GM18951 (cell line): ENCODE data around the gene TEKT5.
"Not testable (repeated sequence)": the region's sequence is repeated elsewhere in the genome, so short reads cannot be mapped to it uniquely, and the experiment has no call there.

Experiments
- POLR2A ChIP-seq: IDR thresholded peaks from 4 replicates; pipeline ENCODE4 v1.6.1; 2011; ENCODE audit warnings: mild to moderate bottlenecking; ENCODE audit not compliant: insufficient read length, insufficient read depth; ENCODE audit errors: extremely low read depth
- in situ Hi-C: fragments of 300-500 bp; cut with MboI; formaldehyde crosslinking; loops from one replicate; pipeline ENCODE4 v1.12.0; 2022; ENCODE audit warnings: low sequenced_read_pairs, mixed read lengths, inconsistent platforms; ENCODE audit not compliant: unreplicated experiment

Gene TEKT5

GRCh38 chr16:10644092-10644491, 50.6 kb downstream of the TEKT5 start:
- in situ Hi-C loops: no loop called here
- TF ChIP-seq POLR2A: no peak

- TF ChIP-seq POLR2A: no peak
- in situ Hi-C loops: no loop called here
Measured at GRCh38 chr16:10642964-10643363, 51.8 kb downstream of the TEKT5 start.

GRCh38 chr16:10641953-10642949, 52.5 kb downstream of the TEKT5 start:
- TF ChIP-seq POLR2A: no peak
- in situ Hi-C loops: no loop called here

GRCh38 chr16:10641555-10641952, 53.2 kb downstream of the TEKT5 start:
- no peak for TF ChIP-seq POLR2A
- in situ Hi-C loops: no loop called here

- in situ Hi-C loops: no loop called here
Measured at GRCh38 chr16:10640934-10641333, 53.8 kb downstream of the TEKT5 start.

GRCh38 chr16:10638101-10638500, 56.6 kb downstream of the TEKT5 start:
- no peak for TF ChIP-seq POLR2A
- in situ Hi-C loops: no loop called here

More at GRCh38 chr16:10640934-10641333, 53.8 kb downstream of the TEKT5 start:
- no peak for TF ChIP-seq POLR2A

GRCh38 chr16:10637337-10638037, 57.2 kb downstream of the TEKT5 start:
- in situ Hi-C loops: no loop called here
- no peak for TF ChIP-seq POLR2A

GRCh38 chr16:10635365-10636021, 59.2 kb downstream of the TEKT5 start:
- in situ Hi-C loops: no loop called here
- TF ChIP-seq POLR2A: no peak

- in situ Hi-C loops: not testable (repeated sequence)
Measured at GRCh38 chr16:10633429-10633828, 61.3 kb downstream of the TEKT5 start.

- in situ Hi-C loops: no loop called here
- no peak for TF ChIP-seq POLR2A
Measured at GRCh38 chr16:10631886-10632285, 62.8 kb downstream of the TEKT5 start.

- in situ Hi-C loops: no loop called here
- no peak for TF ChIP-seq POLR2A
Measured at GRCh38 chr16:10629592-10629963, 65.2 kb downstream of the TEKT5 start.

GRCh38 chr16:10625595-10626357, 69.0 kb downstream of the TEKT5 start:
- in situ Hi-C loops: no loop called here
- no peak for TF ChIP-seq POLR2A

GRCh38 chr16:10624527-10624926, 70.2 kb downstream of the TEKT5 start:
- no peak for TF ChIP-seq POLR2A
- in situ Hi-C loops: no loop called here
